ENCODE results near the gene SUZ12. TPM values are rescaled to one million over a fixed set of nuclear protein-coding genes. Genes with fewer than 3 reads are reported as not detected.
"Not testable (repeated sequence)": the region's sequence is repeated elsewhere in the genome, so short reads cannot be mapped to it uniquely, and the experiment has no call there.

SUZ12 gene
- polyA plus RNA-seq (28.5 and 42.1 TPM in 2 replicates), polyA minus RNA-seq (50.2 and 55.0 TPM in 2 replicates)

GRCh38 chr17:31936615-31937609 lies at the start of gene SUZ12:
Gene SUZ12 (plus strand): TSS chr17:31937007. CDS start chr17:31937247, 240 bp downstream.
- Histone ChIP-seq H3K4me3 (ENCODE audit: low read length) (peak within 1 kb of the TSS; percentile 67), H3K79me2 (replicated peaks; ENCODE audit: insufficient read depth, low read length) (peaks cover 14% of the 10 kb centered on the region), H3K9ac (ENCODE audit: low read length) (peak within 1 kb of the TSS; percentile 70), H2AFZ (ENCODE audit: low read depth, low read length) (peak within 1 kb of the TSS; percentile 51), H3K27ac (ENCODE audit: low read length) (peak within 1 kb of the TSS; percentile 78)
- not testable (repeated sequence) for H3K36me3 ChIP-seq (ENCODE audit: insufficient read depth, low read length); H3K4me2 ChIP-seq (ENCODE audit: low read length); H3K9me2 ChIP-seq (ENCODE audit: insufficient read depth, low read length); H3K27me3 ChIP-seq (ENCODE audit: insufficient read depth, low read depth, low read length); H3F3A ChIP-seq (ENCODE audit: insufficient read depth, low read length, poor library complexity, severe bottlenecking); H4K20me1 ChIP-seq (ENCODE audit: insufficient read depth); H3K9me3 ChIP-seq (ENCODE audit: low read length)
- TF ChIP-seq MXI1 (conservative IDR thresholded peaks at IDR 0.05; ENCODE audit: poor library complexity, severe bottlenecking) = peak; percentile 38
- peak; percentile 77 for TF ChIP-seq POLR2AphosphoS5 (IDR thresholded peaks at IDR 0.05)

DNA sequence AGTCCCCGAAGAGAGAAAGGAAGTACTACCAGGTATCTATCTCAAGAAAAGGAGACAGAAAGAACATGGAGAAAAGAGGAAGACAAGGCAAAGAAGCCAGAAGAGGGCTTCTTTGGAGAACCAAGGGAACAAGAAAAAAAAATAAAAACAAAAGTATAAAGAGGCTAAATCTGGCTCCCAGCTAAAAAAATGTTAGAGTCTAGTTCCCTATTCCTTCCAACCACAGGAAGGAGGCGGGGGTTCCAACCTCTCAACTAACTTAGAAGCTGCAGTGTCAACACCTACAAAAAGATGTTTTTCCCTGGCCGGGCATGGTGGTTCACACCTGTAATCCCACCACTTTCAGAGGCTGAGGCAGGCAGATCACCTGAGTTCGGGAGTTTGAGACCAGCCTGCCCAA lies 48.7 kb upstream of the SUZ12 start:
- no peaks in the 10 kb centered on the region for H3K79me2 ChIP-seq (replicated peaks; ENCODE audit: insufficient read depth, low read length)
- no peak overlapping the region for H3K9ac ChIP-seq (ENCODE audit: low read length)
- no peaks in the 10 kb centered on the region for H4K20me1 ChIP-seq (ENCODE audit: insufficient read depth)
- H3K4me3 ChIP-seq (ENCODE audit: low read length) = no peak overlapping the region
- no peaks in the 10 kb centered on the region for H3K36me3 ChIP-seq (ENCODE audit: insufficient read depth, low read length)
- H3K27me3 ChIP-seq (ENCODE audit: insufficient read depth, low read depth, low read length) = no peaks in the 10 kb centered on the region
- no peaks in the 10 kb centered on the region for H3K9me2 ChIP-seq (ENCODE audit: insufficient read depth, low read length)
- no peak overlapping the region for H2AFZ ChIP-seq (ENCODE audit: low read depth, low read length)
- H3K4me2 ChIP-seq (ENCODE audit: low read length) = no peak overlapping the region
- TF ChIP-seq POLR2AphosphoS5 (IDR thresholded peaks at IDR 0.05) = no peak
- TF ChIP-seq RAD21 (conservative IDR thresholded peaks at IDR 0.05) = no peak
- TF ChIP-seq TAF1 (IDR thresholded peaks at IDR 0.05; ENCODE audit: low read depth) = no peak
- TF ChIP-seq EZH2 (IDR thresholded peaks at IDR 0.05; ENCODE audit: borderline replicate concordance, insufficient read depth, low read length, poor library complexity, severe bottlenecking) = no peak
- TF ChIP-seq EP300 (conservative IDR thresholded peaks at IDR 0.05; ENCODE audit: poor library complexity, severe bottlenecking) = no peak
- TF ChIP-seq SMC3 (conservative IDR thresholded peaks at IDR 0.05; ENCODE audit: poor library complexity) = no peak
- H3K9me3 ChIP-seq (ENCODE audit: low read length) = no peaks in the 10 kb centered on the region
- no peak overlapping the region for H3K27ac ChIP-seq (ENCODE audit: low read length)
- no peaks in the 10 kb centered on the region for H3F3A ChIP-seq (ENCODE audit: insufficient read depth, low read length, poor library complexity, severe bottlenecking)

- Histone ChIP-seq H3K9ac (ENCODE audit: low read length) (peak overlapping the region; percentile 58), H3K9me2 (ENCODE audit: insufficient read depth, low read length) (no peaks in the 10 kb centered on the region), H4K20me1 (ENCODE audit: insufficient read depth) (no peaks in the 10 kb centered on the region), H3K27ac (ENCODE audit: low read length) (peak overlapping the region; percentile 61), H3K4me2 (ENCODE audit: low read length) (peak overlapping the region; percentile 81), H3K9me3 (ENCODE audit: low read length) (no peaks in the 10 kb centered on the region), H2AFZ (ENCODE audit: low read depth, low read length) (peak overlapping the region; percentile 76), H3K27me3 (ENCODE audit: insufficient read depth, low read depth, low read length) (no peaks in the 10 kb centered on the region), H3K4me3 (ENCODE audit: low read length) (peak overlapping the region; percentile 69), H3K79me2 (replicated peaks; ENCODE audit: insufficient read depth, low read length) (peaks cover 10% of the 10 kb centered on the region), H3K36me3 (ENCODE audit: insufficient read depth, low read length) (no peaks in the 10 kb centered on the region), H3F3A (ENCODE audit: insufficient read depth, low read length, poor library complexity, severe bottlenecking) (no peaks in the 10 kb centered on the region)
- TF ChIP-seq CTCF (IDR thresholded peaks at IDR 0.05; ENCODE audit: poor library complexity, severe bottlenecking) (no peak), REST (IDR thresholded peaks at IDR 0.05; ENCODE audit: borderline replicate concordance) (no peak), MXI1 (conservative IDR thresholded peaks at IDR 0.05; ENCODE audit: poor library complexity, severe bottlenecking) (no peak)
These were observed 35.9 kb upstream of the SUZ12 start for GRCh38 chr17:31900877-31901276.

Measured in neural cell (in vitro differentiated cells).